ENCODE measurements around the gene CHMP3. TPM values are rescaled to one million over a fixed set of nuclear protein-coding genes. Genes with fewer than 3 reads are reported as not detected.

CHMP3 gene
- total and polyA plus RNA-seq, 2 donors from 2014 or later: 123 to 162 TPM

GRCh38 chr2:86525421-86526340 lies 37.6 kb downstream of the CHMP3 start:
- Histone ChIP-seq H3K27me3 (ENCODE audit: control insufficient read depth, insufficient read depth, low read length) (no peaks in the 10 kb centered on the region), H3K4me1 (ENCODE audit: control insufficient read depth in 2 of 3, insufficient read depth in 2 of 3, low read depth in 1 of 3, low read length in 3 of 3) (no peaks in the 10 kb centered on the region), H3K9ac (ENCODE audit: low read length in 3 of 3) (no peak overlapping the region), H3K9me3 (ENCODE audit: control insufficient read depth in 2 of 3, insufficient read depth in 1 of 3, low read length in 3 of 3) (no peaks in the 10 kb centered on the region), H3K27ac (ENCODE audit: low read depth in 2 of 2, low read length in 2 of 2) (no peak overlapping the region), H3K4me3 (ENCODE audit: low read length in 3 of 3) (no peak overlapping the region), H3K36me3 (ENCODE audit: control insufficient read depth in 2 of 3, insufficient read depth in 3 of 3, low read length in 3 of 3) (peaks cover 0 to 11% (median 8%) of the 10 kb centered on the region in 3 donors)
- DNase-seq (peak in 1 of 5 donors; percentile 1), FAIRE-seq (no peak)
- intact Hi-C loops (cut with DNase I): no loop called here
- TF ChIP-seq, protein P1, sequence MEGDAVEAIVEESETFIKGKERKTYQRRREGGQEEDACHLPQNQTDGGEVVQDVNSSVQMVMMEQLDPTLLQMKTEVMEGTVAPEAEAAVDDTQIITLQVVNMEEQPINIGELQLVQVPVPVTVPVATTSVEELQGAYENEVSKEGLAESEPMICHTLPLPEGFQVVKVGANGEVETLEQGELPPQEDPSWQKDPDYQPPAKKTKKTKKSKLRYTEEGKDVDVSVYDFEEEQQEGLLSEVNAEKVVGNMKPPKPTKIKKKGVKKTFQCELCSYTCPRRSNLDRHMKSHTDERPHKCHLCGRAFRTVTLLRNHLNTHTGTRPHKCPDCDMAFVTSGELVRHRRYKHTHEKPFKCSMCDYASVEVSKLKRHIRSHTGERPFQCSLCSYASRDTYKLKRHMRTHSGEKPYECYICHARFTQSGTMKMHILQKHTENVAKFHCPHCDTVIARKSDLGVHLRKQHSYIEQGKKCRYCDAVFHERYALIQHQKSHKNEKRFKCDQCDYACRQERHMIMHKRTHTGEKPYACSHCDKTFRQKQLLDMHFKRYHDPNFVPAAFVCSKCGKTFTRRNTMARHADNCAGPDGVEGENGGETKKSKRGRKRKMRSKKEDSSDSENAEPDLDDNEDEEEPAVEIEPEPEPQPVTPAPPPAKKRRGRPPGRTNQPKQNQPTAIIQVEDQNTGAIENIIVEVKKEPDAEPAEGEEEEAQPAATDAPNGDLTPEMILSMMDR (IDR thresholded peaks at IDR 0.05; ENCODE audit: borderline replicate concordance, extremely low read depth, insufficient read depth): no peak

DNA sequence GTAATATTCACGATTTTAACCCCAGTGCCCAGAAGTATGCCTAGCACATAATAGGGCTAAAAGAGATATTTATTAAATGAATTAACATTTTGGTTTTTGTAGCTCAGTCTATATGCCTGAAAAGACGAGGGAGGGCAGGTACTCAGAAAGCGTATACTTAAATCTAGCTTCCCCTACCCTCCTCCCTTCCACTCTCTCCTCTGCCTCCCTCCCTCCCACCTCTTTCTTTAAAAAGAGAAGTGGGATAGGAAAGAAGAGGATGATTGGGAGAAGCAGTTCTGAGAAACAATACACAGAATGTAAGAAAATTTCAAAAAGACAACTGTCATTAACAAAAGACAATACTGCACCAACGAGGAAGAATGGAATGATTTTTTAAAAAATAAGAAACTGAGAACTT lies 39.8 kb downstream of the CHMP3 start:
- no peak for FAIRE-seq
- Histone ChIP-seq H3K36me3 (ENCODE audit: control insufficient read depth in 2 of 3, insufficient read depth in 3 of 3, low read length in 3 of 3) (peaks cover 0 to 10% (median 8%) of the 10 kb centered on the region in 3 donors), H3K4me3 (ENCODE audit: low read length in 3 of 3) (no peak overlapping the region), H3K9ac (ENCODE audit: low read length in 3 of 3) (no peak overlapping the region), H3K4me1 (ENCODE audit: control insufficient read depth in 2 of 3, insufficient read depth in 2 of 3, low read depth in 1 of 3, low read length in 3 of 3) (no peaks in the 10 kb centered on the region), H3K27me3 (ENCODE audit: control insufficient read depth, insufficient read depth, low read length) (no peaks in the 10 kb centered on the region), H3K9me3 (ENCODE audit: control insufficient read depth in 2 of 3, insufficient read depth in 1 of 3, low read length in 3 of 3) (no peaks in the 10 kb centered on the region), H3K27ac (ENCODE audit: low read depth in 2 of 2, low read length in 2 of 2) (no peak overlapping the region)
- intact Hi-C loops (cut with DNase I): no loop called here
- TF ChIP-seq, protein P1 (IDR thresholded peaks at IDR 0.05; ENCODE audit: borderline replicate concordance, extremely low read depth, insufficient read depth): no peak
- DNase-seq: no peak

GRCh38 chr2:86522711-86523110 lies 40.5 kb downstream of the CHMP3 start:
- DNase-seq: no peak
- intact Hi-C loops (cut with DNase I): no loop called here
- H3K4me3 ChIP-seq (ENCODE audit: low read length in 3 of 3): no peak overlapping the region
- H3K9ac ChIP-seq (ENCODE audit: low read length in 3 of 3): no peak overlapping the region
- no peak overlapping the region for H3K27ac ChIP-seq (ENCODE audit: low read depth in 2 of 2, low read length in 2 of 2)
- peaks cover 0 to 7% (median 5%) of the 10 kb centered on the region in 3 donors for H3K36me3 ChIP-seq (ENCODE audit: control insufficient read depth in 2 of 3, insufficient read depth in 3 of 3, low read length in 3 of 3)
- H3K4me1 ChIP-seq (ENCODE audit: control insufficient read depth in 2 of 3, insufficient read depth in 2 of 3, low read depth in 1 of 3, low read length in 3 of 3): no peaks in the 10 kb centered on the region
- no peaks in the 10 kb centered on the region for H3K27me3 ChIP-seq (ENCODE audit: control insufficient read depth, insufficient read depth, low read length)
- FAIRE-seq: no peak
- TF ChIP-seq, protein P1 (IDR thresholded peaks at IDR 0.05; ENCODE audit: borderline replicate concordance, extremely low read depth, insufficient read depth): no peak
- no peaks in the 10 kb centered on the region for H3K9me3 ChIP-seq (ENCODE audit: control insufficient read depth in 2 of 3, insufficient read depth in 1 of 3, low read length in 3 of 3)

All from kidney (tissue), 14 donors.